Heart left ventricle (tissue), 16 donors: ENCODE data around the gene CBX6. TPM values are rescaled to one million over a fixed set of nuclear protein-coding genes. Genes with fewer than 3 reads are reported as not detected.
"Not testable (repeated sequence)": the region's sequence is repeated elsewhere in the genome, so short reads cannot be mapped to it uniquely, and the experiment has no call there.

Source experiments
- ATAC-seq, 4 donors: fragments of 200-7000 bp; cut with Tn5 transposase; one replicate each; pipeline ENCODE4 v1.9.1; 2020 to 2022; ENCODE audit warnings: moderate library complexity in 4 of 4, mild to moderate bottlenecking in 3 of 4, moderate number of reproducible peaks in 1 of 4
- DNase-seq, 5 donors: peaks; one replicate each; pipeline ENCODE4 v3.0.0-alpha.2; 2020
- H3K27ac ChIP-seq, 12 donors: fragments of 200-600 bp; sonication (generic) in 4 of 12; one replicate each; pipeline versions ENCODE4 v1.5.0 to v1.8.0; 2016 to 2022; ENCODE audit warnings: mild to moderate bottlenecking in 2 of 12
- H3K27me3 ChIP-seq, 9 donors: fragments of 200-600 bp; sonication (generic) in 2 of 9; one replicate each; pipeline versions ENCODE4 v1.5.1 to v1.8.0; 2016 to 2022; ENCODE audit warnings: mild to moderate bottlenecking in 3 of 9
- H3K36me3 ChIP-seq, 9 donors: fragments of 200-600 bp; sonication (generic) in 2 of 9; one replicate each; pipeline versions ENCODE4 v1.5.0 to v1.8.0; 2018 to 2022; ENCODE audit warnings: mild to moderate bottlenecking in 2 of 9
- H3K4me1 ChIP-seq, 12 donors: fragments of 200-600 bp; sonication (generic) in 4 of 12; one replicate each; pipeline versions ENCODE4 v1.5.0 to v1.8.0; 2016 to 2022; ENCODE audit warnings: mild to moderate bottlenecking in 3 of 12
- H3K4me3 ChIP-seq, 12 donors: fragments of 200-600 bp; sonication (generic) in 4 of 12; one replicate each; pipeline versions ENCODE4 v1.5.0 to v1.8.0; 2017 to 2022; ENCODE audit warnings: mild to moderate bottlenecking in 9 of 12, moderate library complexity in 4 of 12
- H3K9me3 ChIP-seq, 12 donors: fragments of 200-600 bp; sonication (generic) in 4 of 12; one replicate each; pipeline versions ENCODE4 v1.5.0 to v1.8.0; 2016 to 2022; ENCODE audit warnings: mild to moderate bottlenecking in 1 of 12
- POLR2A ChIP-seq, 2 donors: fragments of 450-650 bp; IDR thresholded peaks; one replicate each; pipeline ENCODE4 v1.6.1; 2017; ENCODE audit warnings: antibody characterized with exemption in 2 of 2, mild to moderate bottlenecking in 2 of 2, moderate library complexity in 2 of 2
- WGBS, 4 donors: extraction: QIAGEN DNeasy Blood & Tissue Kit in 2 of 4; methylation state at CpG; one replicate each; pipeline versions ENCODE4 v1.1.5 to v1.1.7; 2013 to 2018; 5-methylcytosine and 5-hydroxymethylcytosine counted together
- intact Hi-C, 10 donors: fragments of 100-400 bp; cut with DNase I; formaldehyde crosslinking; loops; one replicate each; pipeline versions ENCODE4 v1.11.1 to v1.14.2; 2022
- polyA plus RNA-seq, 2 donors: library from polyadenylated mRNA; stranded (reverse); fragments of 200-250 nt; gene quantifications; one replicate each; pipeline ENCODE4 v1.2.3, GENCODE V29; 2013
- total RNA-seq, 9 donors: library from RNA; depleted of rRNA in 2 of 9; stranded (reverse); fragments of >200 nt in 2 of 9; fragmentation: NEBNext Ultra II Directional in 3 of 9; extraction: Animal tissue kit (Norgen Biotek cat#: 25700) in 3 of 9; gene quantifications; one replicate each; pipeline versions ENCODE4 v1.1.0 to v1.2.4, GENCODE V29; 2016 to 2023
- TF ChIP-seq, protein P1 (sequence below), 12 donors: fragments of 200-600 bp; sonication (generic) in 4 of 12; IDR thresholded peaks; one replicate each; pipeline versions ENCODE4 v1.5.0 to v1.8.0; 2018 to 2022; ENCODE audit warnings: antibody characterized with exemption in 12 of 12, mild to moderate bottlenecking in 5 of 12
- donor health status: ischemic (EF 13 %, LVEDD 7.1; RV severe dilation, severe dysfunction).
- donor health status: healthy with polysubstance abuse.
- donor health status: DM: no; HTN: yes; CAD: no.
- donor health status: DM: no; HTN: no; CAD: no.
- donor health status: ischemic (EF 25% LVEDD 6.9; RV normal size, moderate dysfunction).
- donor health status: ischemic (EF 25% LVEDD 5.7; RV mildly dilated, moderate dysfunction).
- donor health status: healthy.
- donor health status: DM: yes; HTN: yes; CAD: no.
- donor health status: ischemic (EF 35%, LVEDD 5.7; RV mildly dilated, moderate dysfunction).
- donor health status: nonischemic (EF 11% LVEDD 7.7; RV severe dilation, severe dysfunction).
- donor health status: DM: yes; HTN: yes; CAD: no.
- donor health status: PGD.
- donor health status: ischemic (EF 29% LVEDD 5.4; RV normal size, mild dysfunction).
- donor health status: nonischemic (EF 23%, LVEDD 6.1; RV moderate dilation, normal function).

Gene CBX6
- total and polyA plus RNA-seq, 11 donors, result 21.1 to 59.0 (median 43.7) TPM

DNA sequence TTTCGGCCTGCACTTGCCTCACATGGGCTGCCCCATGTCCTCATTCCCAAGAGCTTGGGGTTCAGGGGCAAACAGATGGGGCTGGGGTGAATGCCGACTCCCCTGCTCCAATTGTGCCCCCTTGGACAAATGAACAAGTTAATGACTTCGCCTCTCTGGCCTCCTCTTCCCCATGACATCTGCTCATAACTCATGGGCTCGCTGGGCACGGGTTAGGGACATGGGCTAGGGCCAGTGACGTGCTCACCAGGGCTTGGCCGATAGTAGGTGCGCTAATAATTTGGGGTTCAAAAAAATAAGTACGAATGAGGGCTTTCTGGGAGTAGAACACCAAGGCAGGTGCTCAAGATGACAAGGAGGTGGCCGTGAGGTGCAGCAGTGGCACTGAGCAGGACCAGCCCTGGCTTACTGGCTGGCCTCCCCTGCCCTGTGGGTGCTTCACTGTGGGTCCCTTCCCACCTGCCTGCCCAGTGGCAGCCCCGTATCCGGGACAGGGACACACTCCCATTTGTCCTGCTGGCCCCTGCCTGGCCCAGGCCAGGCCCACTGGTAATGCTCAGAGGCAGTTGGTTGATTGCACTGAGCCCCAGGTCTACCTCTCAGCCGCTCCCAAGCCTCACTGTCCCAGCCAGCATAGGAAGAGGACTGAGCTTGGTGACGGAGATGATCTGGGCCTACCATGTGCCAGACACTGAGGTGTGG lies 12.3 kb downstream of the CBX6 start:
- intact Hi-C loops, result loop anchor here in 4 of 10 donors (5.0 to 10.0 kb wide), 4 partner anchors 82 to 255 kb away; no protein-coding TSS in a partner anchor

DNA sequence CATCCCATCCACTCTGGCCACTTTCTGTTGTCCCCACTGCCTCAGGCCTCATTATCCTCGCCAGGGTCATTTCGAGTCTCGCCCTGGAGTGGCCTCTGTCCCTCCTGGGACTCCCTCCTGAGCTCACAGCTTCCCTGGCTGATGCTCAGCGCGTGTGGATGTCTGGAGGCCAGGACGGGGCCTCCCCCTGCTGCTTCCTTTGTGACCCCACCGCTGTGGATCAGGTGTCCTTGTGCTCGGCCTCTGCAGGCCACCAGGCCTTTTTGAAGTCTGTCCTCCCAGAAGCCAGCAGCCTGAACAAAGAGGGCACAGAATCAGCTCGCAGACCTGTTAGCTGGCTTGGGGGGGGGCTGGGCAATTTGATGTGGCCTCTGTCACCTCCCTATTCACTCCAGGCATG lies 13.5 kb downstream of the CBX6 start:
- H3K27me3 ChIP-seq, result no peaks in the 10 kb centered on the region
- no peak for DNase-seq
- H3K9me3 ChIP-seq, result no peaks in the 10 kb centered on the region
- 67 to 78% (median 69%) methylated on average over 9 of the region's 9 CpGs for WGBS, 4 donors
- peaks cover 0 to 23% (median 15%) of the 10 kb centered on the region in 12 donors for H3K4me1 ChIP-seq
- no peaks in the 10 kb centered on the region for H3K36me3 ChIP-seq
- no peak overlapping the region for H3K4me3 ChIP-seq
- intact Hi-C loops, result no loop called here
- ATAC-seq, result no peak
- TF ChIP-seq, protein P1, sequence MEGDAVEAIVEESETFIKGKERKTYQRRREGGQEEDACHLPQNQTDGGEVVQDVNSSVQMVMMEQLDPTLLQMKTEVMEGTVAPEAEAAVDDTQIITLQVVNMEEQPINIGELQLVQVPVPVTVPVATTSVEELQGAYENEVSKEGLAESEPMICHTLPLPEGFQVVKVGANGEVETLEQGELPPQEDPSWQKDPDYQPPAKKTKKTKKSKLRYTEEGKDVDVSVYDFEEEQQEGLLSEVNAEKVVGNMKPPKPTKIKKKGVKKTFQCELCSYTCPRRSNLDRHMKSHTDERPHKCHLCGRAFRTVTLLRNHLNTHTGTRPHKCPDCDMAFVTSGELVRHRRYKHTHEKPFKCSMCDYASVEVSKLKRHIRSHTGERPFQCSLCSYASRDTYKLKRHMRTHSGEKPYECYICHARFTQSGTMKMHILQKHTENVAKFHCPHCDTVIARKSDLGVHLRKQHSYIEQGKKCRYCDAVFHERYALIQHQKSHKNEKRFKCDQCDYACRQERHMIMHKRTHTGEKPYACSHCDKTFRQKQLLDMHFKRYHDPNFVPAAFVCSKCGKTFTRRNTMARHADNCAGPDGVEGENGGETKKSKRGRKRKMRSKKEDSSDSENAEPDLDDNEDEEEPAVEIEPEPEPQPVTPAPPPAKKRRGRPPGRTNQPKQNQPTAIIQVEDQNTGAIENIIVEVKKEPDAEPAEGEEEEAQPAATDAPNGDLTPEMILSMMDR (IDR thresholded peaks at IDR 0.05), result no peak
- TF ChIP-seq POLR2A (IDR thresholded peaks at IDR 0.05), result no peak
- H3K27ac ChIP-seq, result no peak overlapping the region

More for the DNA sequence above, 12.3 kb downstream of the CBX6 start:
- 81 to 93% (median 85%) methylated on average over 12 to 14 of the region's 14 CpGs for WGBS, 4 donors
- Histone ChIP-seq H3K27me3 (no peaks in the 10 kb centered on the region), H3K9me3 (no peaks in the 10 kb centered on the region), H3K4me3 (no peak overlapping the region), H3K36me3 (peaks cover 0 to under 1% (median 0%) of the 10 kb centered on the region in 9 donors), H3K27ac (no peak overlapping the region), H3K4me1 (peaks cover 2 to 35% (median 24%) of the 10 kb centered on the region in 12 donors)
- DNase-seq, result no peak
- ATAC-seq, result peak in 1 of 4 donors; percentile 1
- no peak for TF ChIP-seq POLR2A (IDR thresholded peaks at IDR 0.05)
- TF ChIP-seq, protein P1 (IDR thresholded peaks at IDR 0.05), result no peak

DNA sequence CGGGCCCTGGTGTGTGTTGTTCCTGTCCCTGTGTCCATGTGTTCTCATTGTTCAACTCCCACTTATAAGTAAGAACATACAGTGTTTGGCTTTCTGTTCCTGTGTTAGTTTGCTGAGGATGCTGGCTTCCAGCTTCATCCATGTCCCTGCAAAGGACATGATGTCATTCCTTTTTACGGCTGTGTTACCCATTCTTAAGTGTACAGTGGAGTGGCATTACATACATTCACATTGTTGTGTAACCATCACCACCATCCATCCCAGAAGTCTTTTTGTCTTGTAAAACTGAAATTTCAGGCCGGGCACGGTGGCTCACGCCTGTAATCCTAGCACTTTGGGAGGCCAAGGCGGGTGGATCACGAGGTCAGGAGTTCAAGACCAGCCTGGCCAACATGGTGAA lies 17.5 kb downstream of the CBX6 start:
- not testable (repeated sequence) for DNase-seq

DNA sequence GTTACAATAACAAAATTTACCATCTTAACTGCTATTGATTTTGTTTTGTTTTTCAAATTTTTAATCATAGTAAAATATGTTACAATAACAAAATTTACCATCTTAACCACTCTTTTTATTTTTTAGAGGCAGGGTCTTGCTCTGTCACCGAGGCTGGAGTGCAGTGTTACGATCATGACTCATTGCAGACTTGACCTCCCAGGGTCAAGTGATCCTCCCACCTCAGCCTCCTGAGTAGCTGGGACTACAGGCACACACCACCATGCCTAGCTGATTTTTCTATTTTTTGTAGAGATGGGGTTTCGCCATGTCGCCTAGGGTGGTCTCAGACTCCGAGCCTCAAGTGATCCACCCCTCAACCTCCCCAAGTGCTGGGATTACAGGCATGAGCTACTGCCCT lies 18.1 kb downstream of the CBX6 start:
- H3K9me3 ChIP-seq, intact Hi-C loops, DNase-seq, ATAC-seq, H3K27ac ChIP-seq, H3K4me1 ChIP-seq, H3K27me3 ChIP-seq, H3K4me3 ChIP-seq, H3K36me3 ChIP-seq: not testable (repeated sequence)
- WGBS, 4 donors, result 78 to 82% (median 81%) methylated on average over 5 of the region's 5 CpGs

More for the DNA sequence above, 17.5 kb downstream of the CBX6 start:
- H3K9me3 ChIP-seq, H3K27me3 ChIP-seq, ATAC-seq, intact Hi-C loops, H3K36me3 ChIP-seq, H3K4me1 ChIP-seq, H3K4me3 ChIP-seq, H3K27ac ChIP-seq: not testable (repeated sequence)
- WGBS, 4 donors, result 87 to 89% (median 88%) methylated on average over 7 of the region's 7 CpGs

DNA sequence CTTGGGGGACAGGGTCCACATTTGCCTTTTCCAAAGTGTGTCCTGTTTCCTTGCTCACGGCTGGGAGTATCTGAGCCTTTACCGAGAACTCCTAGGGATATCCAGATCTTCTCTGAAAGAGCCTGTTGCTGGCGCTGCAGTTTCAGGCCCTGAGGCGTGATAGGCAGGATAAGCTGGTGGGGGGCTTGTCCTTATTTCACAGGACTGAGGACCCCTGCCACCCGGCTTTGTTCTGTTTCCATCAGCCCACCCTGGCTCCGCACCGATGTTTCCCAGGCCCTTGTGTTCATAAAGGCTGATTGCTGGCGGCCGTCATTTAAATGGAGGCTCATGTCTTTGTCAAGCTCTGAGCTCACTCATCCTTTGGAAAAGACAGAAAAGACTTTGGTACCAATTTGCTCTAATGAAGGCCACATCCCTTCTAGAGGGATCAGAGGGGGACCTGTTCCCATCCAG lies 18.8 kb downstream of the CBX6 start:
- no peaks in the 10 kb centered on the region for H3K36me3 ChIP-seq
- H3K4me3 ChIP-seq, result no peak overlapping the region
- H3K9me3 ChIP-seq, result no peaks in the 10 kb centered on the region
- H3K27me3 ChIP-seq, result peaks cover 0 to 2% (median 0%) of the 10 kb centered on the region in 9 donors
- TF ChIP-seq, protein P1 (IDR thresholded peaks at IDR 0.05), result no peak
- no peak for TF ChIP-seq POLR2A (IDR thresholded peaks at IDR 0.05)
- intact Hi-C loops, result no loop called here
- H3K27ac ChIP-seq, result no peak overlapping the region
- WGBS, 4 donors, result 63 to 75% (median 70%) methylated on average over 9 of the region's 9 CpGs
- DNase-seq (no peak), ATAC-seq (no peak)
- H3K4me1 ChIP-seq, result no peaks in the 10 kb centered on the region
